SU-DHL-6 (cell line): ENCODE results near the gene GABRA4.

Source experiments
- H2AFZ ChIP-seq: fragments of 200-600 bp; sonication (generic); 2 replicates; pipeline ENCODE4 v1.6.1; 2014; ENCODE audit warnings: low read depth, mild to moderate bottlenecking, moderate library complexity, mixed read lengths, antibody characterized with exemption, low read length; ENCODE audit not compliant: severe bottlenecking
- H3F3A ChIP-seq: fragments of 200-600 bp; shearing (Covaris generic); 2 replicates; pipeline ENCODE4 v1.6.0; 2016; ENCODE audit warnings: antibody characterized with exemption, mild to moderate bottlenecking; ENCODE audit not compliant: insufficient read depth
- H3K27ac ChIP-seq: fragments of 200-600 bp; sonication (generic); 2 replicates; pipeline ENCODE4 v1.5.1; 2016; ENCODE audit warnings: low read depth, mild to moderate bottlenecking, low read length, moderate library complexity, mixed read lengths
- H3K27me3 ChIP-seq: fragments of 200-600 bp; sonication (generic), shearing (Covaris generic); 2 replicates; pipeline ENCODE4 v1.6.0; 2014; ENCODE audit warnings: mild to moderate bottlenecking, low read length
- H3K36me3 ChIP-seq: fragments of 200-600 bp; sonication (generic); 2 replicates; pipeline ENCODE4 v1.6.1; 2014; ENCODE audit warnings: mild to moderate bottlenecking, low read length, mixed read lengths
- H3K4me2 ChIP-seq: fragments of 300-600, 200-600 bp; shearing (Covaris generic), sonication (generic); 2 replicates; pipeline ENCODE4 v1.6.0; 2014; ENCODE audit warnings: low read length, low read depth, mild to moderate bottlenecking; ENCODE audit not compliant: poor library complexity, severe bottlenecking
- H3K4me3 ChIP-seq: fragments of 200-600 bp; sonication (generic); 2 replicates; pipeline ENCODE4 v1.5.1; 2014; ENCODE audit warnings: antibody characterized with exemption, low read length, mild to moderate bottlenecking, mixed read lengths; ENCODE audit not compliant: insufficient read depth, poor library complexity, severe bottlenecking
- H3K79me2 ChIP-seq: fragments of 200-600 bp; sonication (generic); 2 replicates; pipeline ENCODE4 v1.6.1; 2014; ENCODE audit warnings: mild to moderate bottlenecking, low read length, moderate library complexity; ENCODE audit not compliant: insufficient read depth
- H3K9ac ChIP-seq: fragments of 200-600 bp; sonication (generic); 2 replicates; pipeline ENCODE4 v1.7.0; 2014; ENCODE audit warnings: mild to moderate bottlenecking, low read length
- H3K9me2 ChIP-seq: fragments of 200-600 bp; sonication (generic); replicated peaks from 2 replicates; pipeline ENCODE4 v1.6.1; 2014; ENCODE audit warnings: low read length; ENCODE audit not compliant: insufficient read depth
- H3K9me3 ChIP-seq: fragments of 200-600 bp; sonication (generic); 2 replicates; pipeline ENCODE4 v1.6.1; 2014; ENCODE audit warnings: low read length, mixed read lengths; ENCODE audit not compliant: insufficient read depth
- H4K20me1 ChIP-seq: fragments of 200-600 bp; sonication (generic); 2 replicates; pipeline ENCODE4 v1.6.1; 2014; ENCODE audit warnings: low read depth, mild to moderate bottlenecking, antibody characterized with exemption, low read length, moderate library complexity, mixed read lengths
- EZH2phosphoT487 ChIP-seq: fragments of 200-600 bp; sonication (generic), shearing (Covaris generic); conservative IDR thresholded peaks from 2 replicates; pipeline ENCODE4 v1.6.1; 2018; ENCODE audit warnings: mild to moderate bottlenecking, antibody characterized with exemption, low read length, moderate library complexity, mixed read lengths
- TF ChIP-seq, protein P1 (sequence below): fragments of 200-600 bp; sonication (generic); IDR thresholded peaks from one replicate; pipeline ENCODE4 v1.5.1; 2017; ENCODE audit warnings: antibody characterized with exemption, mild to moderate bottlenecking, low read length, moderate library complexity; ENCODE audit not compliant: insufficient read depth, poor library complexity, severe bottlenecking

The GABRA4 gene

DNA sequence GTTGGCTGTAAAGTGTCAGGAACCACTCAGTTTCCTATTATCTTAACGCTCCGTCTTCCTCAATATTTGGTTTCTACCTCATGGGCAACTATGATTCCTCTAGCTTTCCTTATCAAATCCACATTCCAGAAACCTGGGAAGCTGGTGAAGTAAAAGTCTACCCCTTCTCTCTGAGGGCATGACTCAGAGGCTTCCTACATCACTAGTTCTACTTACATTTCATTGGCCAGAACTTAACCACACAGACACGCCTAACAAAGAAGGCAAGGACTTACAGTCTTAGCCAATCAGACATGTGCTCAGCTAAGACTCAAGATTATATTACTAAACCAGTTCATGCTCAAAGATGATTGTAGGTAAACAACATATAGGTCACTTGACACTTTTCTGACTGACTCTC lies 114.7 kb downstream of the GABRA4 start:
- no peak overlapping the region for H3K27ac ChIP-seq

GRCh38 chr4:46874811-46875210 lies 118.6 kb downstream of the GABRA4 start:
- H3K27me3 ChIP-seq, result no peaks in the 10 kb centered on the region
- H3K9me2 ChIP-seq, result no peaks in the 10 kb centered on the region
- H4K20me1 ChIP-seq, result no peaks in the 10 kb centered on the region
- H3K9me3 ChIP-seq, result no peaks in the 10 kb centered on the region
- H3K79me2 ChIP-seq, result no peaks in the 10 kb centered on the region
- H3K4me3 ChIP-seq, result no peak overlapping the region
- H3F3A ChIP-seq, result no peaks in the 10 kb centered on the region
- no peaks in the 10 kb centered on the region for H3K36me3 ChIP-seq
- TF ChIP-seq EZH2phosphoT487, result no peak
- TF ChIP-seq, protein P1, sequence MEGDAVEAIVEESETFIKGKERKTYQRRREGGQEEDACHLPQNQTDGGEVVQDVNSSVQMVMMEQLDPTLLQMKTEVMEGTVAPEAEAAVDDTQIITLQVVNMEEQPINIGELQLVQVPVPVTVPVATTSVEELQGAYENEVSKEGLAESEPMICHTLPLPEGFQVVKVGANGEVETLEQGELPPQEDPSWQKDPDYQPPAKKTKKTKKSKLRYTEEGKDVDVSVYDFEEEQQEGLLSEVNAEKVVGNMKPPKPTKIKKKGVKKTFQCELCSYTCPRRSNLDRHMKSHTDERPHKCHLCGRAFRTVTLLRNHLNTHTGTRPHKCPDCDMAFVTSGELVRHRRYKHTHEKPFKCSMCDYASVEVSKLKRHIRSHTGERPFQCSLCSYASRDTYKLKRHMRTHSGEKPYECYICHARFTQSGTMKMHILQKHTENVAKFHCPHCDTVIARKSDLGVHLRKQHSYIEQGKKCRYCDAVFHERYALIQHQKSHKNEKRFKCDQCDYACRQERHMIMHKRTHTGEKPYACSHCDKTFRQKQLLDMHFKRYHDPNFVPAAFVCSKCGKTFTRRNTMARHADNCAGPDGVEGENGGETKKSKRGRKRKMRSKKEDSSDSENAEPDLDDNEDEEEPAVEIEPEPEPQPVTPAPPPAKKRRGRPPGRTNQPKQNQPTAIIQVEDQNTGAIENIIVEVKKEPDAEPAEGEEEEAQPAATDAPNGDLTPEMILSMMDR, result no peak
- no peak overlapping the region for H3K9ac ChIP-seq
- H3K27ac ChIP-seq, result no peak overlapping the region
- no peak overlapping the region for H3K4me2 ChIP-seq
- H2AFZ ChIP-seq, result no peak overlapping the region

More for the DNA sequence above, 114.7 kb downstream of the GABRA4 start:
- Histone ChIP-seq H3K79me2 (no peaks in the 10 kb centered on the region), H3K36me3 (no peaks in the 10 kb centered on the region), H3K9me2 (no peaks in the 10 kb centered on the region), H3K4me3 (no peak overlapping the region), H2AFZ (no peak overlapping the region), H3K4me2 (no peak overlapping the region), H3K9ac (no peak overlapping the region), H4K20me1 (no peaks in the 10 kb centered on the region), H3K27me3 (no peaks in the 10 kb centered on the region), H3K9me3 (no peaks in the 10 kb centered on the region), H3F3A (no peaks in the 10 kb centered on the region)
- no peak for TF ChIP-seq EZH2phosphoT487
- TF ChIP-seq, protein P1, result no peak

GRCh38 chr4:46870411-46870810 lies 123.0 kb downstream of the GABRA4 start:
- H3K4me2 ChIP-seq, result no peak overlapping the region
- H3K9ac ChIP-seq, result no peak overlapping the region
- no peaks in the 10 kb centered on the region for H4K20me1 ChIP-seq
- no peaks in the 10 kb centered on the region for H3K36me3 ChIP-seq
- H3K27me3 ChIP-seq, result no peaks in the 10 kb centered on the region
- TF ChIP-seq EZH2phosphoT487, result no peak
- TF ChIP-seq, protein P1, result no peak
- no peaks in the 10 kb centered on the region for H3K9me2 ChIP-seq
- H3F3A ChIP-seq, result no peaks in the 10 kb centered on the region
- H3K9me3 ChIP-seq, result no peaks in the 10 kb centered on the region
- no peak overlapping the region for H3K27ac ChIP-seq
- H3K79me2 ChIP-seq, result no peaks in the 10 kb centered on the region
- H2AFZ ChIP-seq, result no peak overlapping the region
- no peak overlapping the region for H3K4me3 ChIP-seq
